ENCODE measurements around the gene SEMA5B.

DNA sequence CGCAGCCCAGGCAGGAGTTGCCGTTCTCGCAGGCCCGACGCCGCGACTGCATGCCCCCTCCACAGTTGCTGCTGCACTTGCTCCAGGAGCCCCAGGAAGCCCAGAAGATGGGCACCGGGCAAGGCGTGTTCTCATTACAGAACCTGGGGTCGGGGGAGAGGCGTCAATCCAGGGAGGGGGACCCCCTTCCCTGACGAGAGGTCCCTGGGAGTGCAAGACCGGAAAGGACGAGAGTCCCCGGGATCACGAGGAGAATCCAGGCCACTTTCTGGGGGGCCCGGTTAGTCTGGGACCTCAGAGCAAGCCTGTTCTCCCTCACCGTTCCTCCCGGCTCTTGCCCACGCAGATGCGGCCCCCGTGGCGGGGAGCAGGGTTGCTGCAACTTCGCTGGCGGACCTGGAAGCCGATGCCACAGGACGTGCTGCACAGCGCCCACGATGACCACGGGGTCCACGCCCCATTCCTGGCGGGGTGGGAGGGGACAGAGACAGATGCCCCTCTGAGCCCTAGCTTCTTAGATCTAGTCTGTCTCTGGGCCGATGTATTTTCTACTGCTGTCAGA is 113.9 kb downstream of the SEMA5B start:
- TF ChIP-seq POLR2A (IDR thresholded peaks at IDR 0.05; ENCODE audit: low read depth, low read length) (no peak), PAX5 (IDR thresholded peaks at IDR 0.05; ENCODE audit: insufficient read depth, low read length, severe bottlenecking) (no peak), POLR2AphosphoS5 (IDR thresholded peaks at IDR 0.05; ENCODE audit: low read depth, low read length) (no peak), TAF1 (IDR thresholded peaks at IDR 0.05; ENCODE audit: low read depth, low read length) (no peak), POU2F2 (IDR thresholded peaks at IDR 0.05; ENCODE audit: low read depth, low read length) (no peak), SPI1 (IDR thresholded peaks at IDR 0.05; ENCODE audit: low read depth, low read length) (no peak)
